Erythroblast (primary cell): Measurements from ENCODE around the gene KRTAP1-1.

Experiments used
- DNase-seq, 2 experiments: peaks; one replicate each; lab custom pipeline; 2025; lab: John Stamatoyannopoulos, UW
- GATA1 ChIP-seq: IDR thresholded peaks from 2 replicates; pipeline ENCODE4 v1.6.1; 2011; ENCODE audit warnings: low read depth, mild to moderate bottlenecking, control low read depth, low read length, moderate library complexity
- POLR2A ChIP-seq: IDR thresholded peaks from 2 replicates; pipeline ENCODE4 v1.6.1; 2011; ENCODE audit warnings: mild to moderate bottlenecking, low read length

Gene KRTAP1-1

DNA sequence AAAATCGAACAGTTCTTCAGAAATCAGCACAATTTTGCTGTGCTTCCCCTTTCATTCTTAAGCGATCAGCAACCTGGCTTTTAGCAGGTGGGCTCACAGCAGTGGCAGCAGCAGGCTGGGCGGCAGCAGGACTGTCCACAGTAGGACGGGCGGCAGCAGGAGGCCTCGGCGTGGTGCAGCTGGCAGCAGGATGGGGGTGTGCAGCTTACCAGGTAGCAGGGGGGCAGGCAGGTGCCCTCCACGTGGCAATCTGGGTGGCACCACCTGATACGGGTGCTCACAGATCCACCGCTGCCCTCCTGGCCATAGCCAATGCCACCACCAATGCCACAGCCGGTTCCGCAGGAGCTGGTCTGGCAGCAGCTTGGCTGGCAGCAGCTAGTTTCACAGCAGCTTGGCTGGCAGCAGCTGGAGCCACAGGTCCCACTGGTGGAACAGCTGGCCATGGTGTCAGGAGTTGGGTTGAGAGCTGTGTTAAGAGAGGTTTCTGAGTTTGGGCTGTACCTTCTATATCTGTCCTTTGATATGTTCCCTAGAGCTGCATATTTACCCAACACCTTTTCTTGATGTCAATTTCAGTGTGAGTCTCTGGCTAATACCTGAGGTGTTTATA lies 11.5 kb downstream of the KRTAP1-1 start, which contains the start of gene KRTAP1-4:
KRTAP1-4 (minus strand) TSS at position 563 of the 613 bp plus-strand sequence; CDS start at position 446, 117 bp downstream.
- no peak for TF ChIP-seq GATA1
- no peak for TF ChIP-seq POLR2A
- no peak for DNase-seq

DNA sequence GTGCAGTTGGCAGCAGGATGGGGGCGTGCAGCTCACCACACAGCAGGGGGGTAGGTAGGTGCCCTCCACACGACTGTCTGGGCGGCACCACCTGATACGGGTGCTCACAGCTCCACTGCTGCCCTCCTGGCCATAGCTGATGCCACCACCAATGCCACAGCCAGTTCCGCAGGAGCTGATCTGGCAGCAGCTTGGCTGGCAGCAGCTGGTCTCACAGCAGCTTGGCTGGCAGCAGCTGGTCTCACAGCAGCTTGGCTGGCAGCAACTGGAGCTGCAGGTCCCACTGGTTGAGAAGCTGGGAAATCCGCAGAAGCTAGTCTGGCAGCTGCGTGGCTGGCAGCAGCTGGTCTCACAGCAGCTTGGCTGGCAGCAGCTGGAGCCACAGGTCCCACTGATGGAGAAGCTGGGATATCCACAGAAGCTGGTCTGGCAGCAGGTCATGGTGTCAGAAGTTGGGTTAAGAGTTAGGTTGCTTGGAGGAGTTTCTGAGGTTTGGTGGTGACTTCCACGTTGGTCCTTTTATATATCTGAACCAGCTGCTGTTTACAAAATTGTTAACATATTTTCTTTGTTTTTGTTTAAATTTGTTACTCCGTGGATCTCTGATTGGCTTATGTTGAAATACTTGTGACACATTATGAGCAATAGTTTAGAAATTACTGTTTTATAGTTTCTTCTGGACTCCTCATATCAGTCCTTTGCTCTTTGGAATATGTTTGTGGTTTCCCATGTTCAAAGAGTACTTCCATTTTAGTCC lies 14.4 kb downstream of the KRTAP1-1 start, which contains the start of gene KRTAP1-5:
KRTAP1-5 (minus strand) TSS at position 494 of the 757 bp plus-strand sequence; CDS start at position 441, 53 bp downstream.
- TF ChIP-seq POLR2A (no peak), GATA1 (no peak)
- DNase-seq, result no peak

GRCh38 chr17:41024697-41025096 lies 16.6 kb downstream of the KRTAP1-1 start:
- TF ChIP-seq POLR2A, result no peak
- TF ChIP-seq GATA1, result no peak
- DNase-seq, result no peak

DNA sequence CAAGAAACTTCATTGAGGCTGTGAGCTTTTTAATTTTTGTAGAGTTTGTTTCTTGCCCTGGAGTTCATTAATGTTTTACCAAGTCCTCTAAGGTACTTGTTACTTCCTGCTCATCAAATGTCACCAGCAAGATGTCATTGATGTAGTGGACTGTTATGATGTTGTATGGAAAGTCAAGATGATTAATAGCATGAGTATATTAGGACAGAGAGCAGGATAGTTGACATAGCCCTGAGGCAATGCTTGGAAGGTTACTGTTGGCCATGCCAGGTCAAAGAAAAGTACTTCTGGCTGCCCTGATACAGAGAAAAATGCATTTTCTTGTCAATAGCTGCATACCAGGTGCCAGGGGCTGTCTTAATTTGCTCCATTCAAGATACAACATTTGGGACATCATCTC lies 20.9 kb downstream of the KRTAP1-1 start:
- TF ChIP-seq POLR2A (no peak), GATA1 (no peak)
- no peak for DNase-seq

GRCh38 chr17:41019415-41019814 lies 21.8 kb downstream of the KRTAP1-1 start:
- DNase-seq, result no peak
- TF ChIP-seq GATA1, result no peak
- no peak for TF ChIP-seq POLR2A

DNA sequence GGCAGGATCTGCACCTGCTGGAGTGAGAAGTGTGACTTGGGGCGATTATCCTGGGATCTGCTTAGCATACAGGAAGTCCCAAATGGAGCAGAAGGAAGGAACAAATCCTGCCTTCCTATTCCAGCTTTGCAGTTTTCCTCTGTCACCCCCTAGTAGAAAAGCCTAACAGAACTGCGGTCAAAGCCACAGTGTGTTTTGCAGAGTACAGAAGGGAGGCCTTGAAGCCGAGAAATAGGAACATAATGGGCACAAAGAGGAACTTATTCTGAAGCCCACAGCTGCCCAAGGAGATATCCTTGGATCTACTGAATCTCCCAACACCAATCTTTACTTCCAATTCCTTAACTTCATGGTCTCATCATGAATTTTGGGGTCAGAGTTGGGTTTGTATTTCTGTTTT lies 22.7 kb downstream of the KRTAP1-1 start:
- DNase-seq, result no peak
- TF ChIP-seq GATA1 (no peak), POLR2A (no peak)

DNA sequence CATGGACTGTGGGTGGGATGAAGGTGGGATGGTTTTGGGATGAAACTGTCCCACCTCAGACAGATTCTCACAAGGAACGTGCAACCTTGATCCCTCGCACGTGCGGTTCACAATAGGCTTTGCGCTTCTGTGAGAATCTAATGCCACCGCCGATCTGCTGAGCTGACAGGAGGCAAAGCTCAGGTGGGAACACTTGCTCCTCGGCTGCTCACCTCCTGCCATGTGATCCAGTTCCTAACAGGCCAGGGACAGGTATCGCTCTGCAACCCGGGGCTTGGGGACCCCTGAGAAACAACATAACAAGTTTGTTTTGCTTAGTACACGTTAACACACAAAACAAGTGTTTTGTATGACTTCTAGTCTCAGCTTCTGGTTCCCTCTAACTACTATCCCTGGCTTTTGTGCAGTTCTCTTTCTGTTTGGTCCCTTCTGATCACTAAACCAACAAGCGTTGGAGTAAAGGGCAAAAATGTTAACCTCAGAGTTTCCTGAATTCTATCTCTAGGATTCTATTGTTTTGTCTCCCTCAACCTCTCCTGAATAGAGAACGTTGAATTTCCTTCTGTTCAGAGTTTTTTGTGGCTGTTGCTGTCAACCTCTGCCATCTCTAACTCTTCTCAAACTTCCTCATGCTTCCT lies 24.6 kb downstream of the KRTAP1-1 start:
- DNase-seq, result no peak
- TF ChIP-seq POLR2A, result no peak
- TF ChIP-seq GATA1, result no peak

- TF ChIP-seq GATA1 (no peak), POLR2A (no peak)
- DNase-seq, result no peak
Observed at GRCh38 chr17:41015454-41015853, 25.8 kb downstream of the KRTAP1-1 start.

DNA sequence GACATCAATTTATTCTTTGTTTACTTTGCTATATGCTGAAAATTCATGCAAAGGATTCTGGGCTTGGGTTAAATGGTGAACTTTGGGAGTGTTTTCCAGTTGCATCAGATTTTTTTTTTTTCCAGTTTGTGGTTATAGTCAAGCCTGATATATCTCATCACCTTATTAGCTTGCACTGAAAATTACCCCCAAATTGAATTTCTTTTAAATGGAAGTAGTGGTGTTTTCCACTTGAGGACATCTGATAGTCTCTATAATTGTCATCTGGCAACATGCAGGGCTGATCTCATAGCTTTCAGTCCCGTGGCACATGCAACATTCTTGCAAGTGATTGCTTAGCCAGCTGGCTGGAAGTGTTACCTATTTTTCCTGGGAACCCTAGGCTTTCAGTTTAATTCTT lies 27.6 kb downstream of the KRTAP1-1 start:
- no peak for DNase-seq
- TF ChIP-seq GATA1 (no peak), POLR2A (no peak)

DNA sequence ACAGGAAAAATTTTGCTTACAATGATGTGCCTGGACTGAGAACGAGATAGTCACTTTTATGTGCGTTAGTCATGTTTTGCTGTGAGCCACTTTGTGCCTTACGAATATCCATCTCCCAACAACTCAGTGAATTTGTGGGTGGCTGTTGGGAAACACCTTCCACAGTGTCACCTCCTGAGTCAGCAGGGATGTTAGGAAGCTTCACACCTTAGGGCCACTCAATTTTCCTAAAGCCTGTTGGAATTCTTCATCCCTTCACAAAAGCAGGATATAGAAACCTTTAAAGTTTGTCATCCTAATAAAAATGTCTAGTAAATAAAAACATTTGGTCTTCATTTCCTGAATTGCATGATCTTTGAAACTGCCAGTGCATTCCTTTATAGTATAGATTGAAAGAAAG lies 28.1 kb downstream of the KRTAP1-1 start:
- DNase-seq, result no peak
- TF ChIP-seq GATA1 (no peak), POLR2A (no peak)

DNA sequence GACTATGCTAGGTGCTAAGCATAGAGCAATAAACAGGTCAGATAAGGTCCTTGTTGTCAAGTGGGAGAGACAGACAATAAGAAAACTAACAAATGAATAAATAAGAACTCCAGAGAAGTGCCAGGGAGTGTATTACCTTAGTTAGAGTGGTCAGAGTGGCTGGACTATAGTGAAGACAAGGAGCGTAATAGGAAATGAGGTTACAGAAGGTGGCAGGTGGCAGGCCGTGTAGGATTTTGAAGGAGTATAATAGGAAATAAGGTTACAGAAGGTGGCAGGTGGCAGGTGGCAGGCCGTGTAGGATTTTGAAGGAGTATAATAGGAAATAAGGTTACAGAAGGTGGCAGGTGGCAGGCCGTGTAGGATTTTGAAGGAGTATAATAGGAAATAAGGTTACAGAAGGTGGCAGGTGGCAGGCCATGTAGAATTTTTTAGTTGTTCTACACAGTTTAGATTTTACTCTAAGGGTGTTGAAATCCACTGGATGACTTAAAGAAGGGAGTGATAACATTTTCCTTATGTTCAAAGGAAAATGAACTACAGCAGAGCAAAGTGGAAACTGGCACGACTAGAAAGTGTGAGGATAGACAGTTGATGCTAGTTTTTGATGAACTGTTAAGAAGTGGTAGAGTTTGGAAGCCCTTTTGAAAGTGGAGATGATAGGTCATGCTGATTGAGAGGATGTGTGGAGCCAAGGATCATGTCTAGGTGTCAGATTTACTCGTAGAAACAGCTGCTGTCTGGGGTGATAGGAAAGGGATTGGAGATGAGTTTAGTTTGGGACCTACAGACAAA lies 28.7 kb downstream of the KRTAP1-1 start:
- TF ChIP-seq POLR2A (no peak), GATA1 (no peak)
- no peak for DNase-seq

- DNase-seq, result no peak
- TF ChIP-seq POLR2A (no peak), GATA1 (no peak)
Observed at GRCh38 chr17:41010441-41010840, 30.8 kb downstream of the KRTAP1-1 start.

DNA sequence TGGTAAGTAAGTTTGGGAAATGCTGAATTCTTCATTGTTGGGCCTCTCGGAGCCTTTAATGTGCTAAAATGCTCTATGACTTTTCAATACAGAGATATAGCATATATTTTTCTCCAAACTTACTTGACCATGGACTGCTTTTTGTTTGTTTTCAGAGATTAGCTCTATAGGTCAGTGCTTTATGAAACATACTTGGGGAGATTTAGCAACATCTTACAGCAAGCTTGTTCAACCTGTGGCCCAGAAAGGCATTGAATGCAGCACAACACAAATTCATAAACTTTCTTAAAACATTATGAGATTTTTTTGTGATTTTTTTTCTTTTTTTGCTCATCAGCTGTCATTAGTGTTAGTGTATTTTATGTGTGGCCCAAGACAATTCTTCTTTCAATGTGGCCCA lies 31.3 kb downstream of the KRTAP1-1 start:
- TF ChIP-seq GATA1 (no peak), POLR2A (no peak)

More for the DNA sequence above, 31.3 kb downstream of the KRTAP1-1 start:
- DNase-seq, result no peak
